Measurements from ENCODE around the gene OR4K15. TPM values are rescaled to one million over a fixed set of nuclear protein-coding genes. Genes with fewer than 3 reads are reported as not detected.
A peak's percentile ranks its signal among the peaks of the same experiment; 100 is the strongest.
"Not testable (repeated sequence)": the region's sequence is repeated elsewhere in the genome, so short reads cannot be mapped to it uniquely, and the experiment has no call there.

OR4K15 gene
- not detected in 2 replicates for total RNA-seq

- H3K4me3 Mint-ChIP-seq, result peak within 1 kb of the TSS; percentile 27
These were observed at the start of gene OR4K15 for GRCh38 chr14:19975291-19975690. TSS of gene OR4K15 (plus strand) at chr14:19975591. CDS start at chr14:19975591, 0 bp downstream.

GRCh38 chr14:19930617-19931016 is 44.8 kb upstream of the OR4K15 start, which contains the start of gene OR4K1:
TSS of gene OR4K1 (plus strand) at chr14:19930917. CDS start at chr14:19935667, 4,750 bp downstream.
- Mint-ChIP-seq H3K36me3 (ENCODE audit: low read depth) (no peaks in the 10 kb centered on the region), H3K4me1 (no peaks in the 10 kb centered on the region)

More at GRCh38 chr14:19975291-19975690, at the start of gene OR4K15:
- Mint-ChIP-seq H3K36me3 (ENCODE audit: low read depth) (no peaks in the 10 kb centered on the region), H3K27me3 (no peaks in the 10 kb centered on the region), H3K9me3 (no peaks in the 10 kb centered on the region), H3K27ac (no peak within 1 kb of the TSS), H3K4me1 (peaks cover 12% of the 10 kb centered on the region)
- intact Hi-C loops (cut with micrococcal nuclease), result no loop called here
- no peak for DNase-seq

GRCh38 chr14:19941668-19942067 is 33.7 kb upstream of the OR4K15 start:
- H3K9me3 Mint-ChIP-seq, result no peaks in the 10 kb centered on the region
- no peak overlapping the region for H3K27ac Mint-ChIP-seq
- H3K4me1 Mint-ChIP-seq, result no peaks in the 10 kb centered on the region
- DNase-seq, result no peak
- H3K4me3 Mint-ChIP-seq, result no peak overlapping the region
- H3K36me3 Mint-ChIP-seq (ENCODE audit: low read depth), result no peaks in the 10 kb centered on the region
- no peaks in the 10 kb centered on the region for H3K27me3 Mint-ChIP-seq
- intact Hi-C loops (cut with micrococcal nuclease), result no loop called here

More at GRCh38 chr14:19930617-19931016, 44.8 kb upstream of the OR4K15 start, which contains the start of gene OR4K1:
- intact Hi-C loops (cut with micrococcal nuclease), result no loop called here
- DNase-seq, result no peak
- Mint-ChIP-seq H3K27ac (no peak within 1 kb of the TSS), H3K9me3 (no peaks in the 10 kb centered on the region), H3K27me3 (no peaks in the 10 kb centered on the region), H3K4me3 (no peak within 1 kb of the TSS)

GRCh38 chr14:19947413-19948090 is 27.8 kb upstream of the OR4K15 start:
- DNase-seq, result no peak
- H3K4me3 Mint-ChIP-seq, result no peak overlapping the region
- H3K27me3 Mint-ChIP-seq, result no peaks in the 10 kb centered on the region
- no peaks in the 10 kb centered on the region for H3K36me3 Mint-ChIP-seq (ENCODE audit: low read depth)
- H3K27ac Mint-ChIP-seq, result no peak overlapping the region
- H3K4me1 Mint-ChIP-seq, result no peaks in the 10 kb centered on the region
- H3K9me3 Mint-ChIP-seq, result no peaks in the 10 kb centered on the region
- intact Hi-C loops (cut with micrococcal nuclease), result no loop called here

GRCh38 chr14:19949218-19949617 is 26.2 kb upstream of the OR4K15 start:
- Mint-ChIP-seq H3K4me3 (no peak overlapping the region), H3K27ac (no peak overlapping the region), H3K36me3 (ENCODE audit: low read depth) (no peaks in the 10 kb centered on the region), H3K9me3 (no peaks in the 10 kb centered on the region), H3K27me3 (no peaks in the 10 kb centered on the region), H3K4me1 (no peaks in the 10 kb centered on the region)
- intact Hi-C loops (cut with micrococcal nuclease), result no loop called here
- DNase-seq, result no peak

GRCh38 chr14:19969735-19970134 is 5.7 kb upstream of the OR4K15 start:
- H3K4me1 Mint-ChIP-seq; H3K4me3 Mint-ChIP-seq; H3K9me3 Mint-ChIP-seq; H3K36me3 Mint-ChIP-seq (ENCODE audit: low read depth); H3K27ac Mint-ChIP-seq; intact Hi-C loops (cut with micrococcal nuclease); DNase-seq; H3K27me3 Mint-ChIP-seq: not testable (repeated sequence)

GRCh38 chr14:19974844-19975243 is 547 bp upstream of the OR4K15 start:
- Mint-ChIP-seq H3K4me1 (peaks cover 12% of the 10 kb centered on the region), H3K9me3 (no peaks in the 10 kb centered on the region)
- DNase-seq, result peak; percentile 77

GRCh38 chr14:19993438-19993837 is 18.0 kb downstream of the OR4K15 start:
- Mint-ChIP-seq H3K9me3 (peaks cover 11% of the 10 kb centered on the region), H3K27me3 (no peaks in the 10 kb centered on the region), H3K27ac (no peak overlapping the region), H3K4me1 (no peaks in the 10 kb centered on the region), H3K4me3 (no peak overlapping the region), H3K36me3 (ENCODE audit: low read depth) (no peaks in the 10 kb centered on the region)
- DNase-seq, result no peak
- intact Hi-C loops (cut with micrococcal nuclease), result no loop called here

More at GRCh38 chr14:19974844-19975243, 547 bp upstream of the OR4K15 start:
- no peak overlapping the region for H3K27ac Mint-ChIP-seq
- H3K4me3 Mint-ChIP-seq, result no peak overlapping the region
- H3K36me3 Mint-ChIP-seq (ENCODE audit: low read depth), result no peaks in the 10 kb centered on the region
- intact Hi-C loops (cut with micrococcal nuclease), result no loop called here
- H3K27me3 Mint-ChIP-seq, result no peaks in the 10 kb centered on the region

GRCh38 chr14:20001863-20002262 is 26.5 kb downstream of the OR4K15 start, which contains the start of gene OR4Q2:
TSS of gene OR4Q2 (plus strand) at chr14:20002163.
- Mint-ChIP-seq H3K4me1 (no peaks in the 10 kb centered on the region), H3K27ac (no peak within 1 kb of the TSS)

GRCh38 chr14:20002319-20002718 is 26.9 kb downstream of the OR4K15 start:
- H3K36me3 Mint-ChIP-seq (ENCODE audit: low read depth), result no peaks in the 10 kb centered on the region
- intact Hi-C loops (cut with micrococcal nuclease), result no loop called here
- no peaks in the 10 kb centered on the region for H3K4me1 Mint-ChIP-seq
- H3K9me3 Mint-ChIP-seq, result no peaks in the 10 kb centered on the region
- no peaks in the 10 kb centered on the region for H3K27me3 Mint-ChIP-seq
- DNase-seq, result no peak
- no peak overlapping the region for H3K4me3 Mint-ChIP-seq
- H3K27ac Mint-ChIP-seq, result no peak overlapping the region

More at GRCh38 chr14:20001863-20002262, 26.5 kb downstream of the OR4K15 start, which contains the start of gene OR4Q2:
- H3K27me3 Mint-ChIP-seq, result no peaks in the 10 kb centered on the region
- no peak for DNase-seq
- no peak within 1 kb of the TSS for H3K4me3 Mint-ChIP-seq
- intact Hi-C loops (cut with micrococcal nuclease), result no loop called here
- no peaks in the 10 kb centered on the region for H3K36me3 Mint-ChIP-seq (ENCODE audit: low read depth)
- H3K9me3 Mint-ChIP-seq, result no peaks in the 10 kb centered on the region

- no peak for DNase-seq
- Mint-ChIP-seq H3K9me3 (no peaks in the 10 kb centered on the region), H3K27ac (no peak overlapping the region), H3K4me3 (no peak overlapping the region), H3K36me3 (ENCODE audit: low read depth) (no peaks in the 10 kb centered on the region), H3K27me3 (no peaks in the 10 kb centered on the region), H3K4me1 (no peaks in the 10 kb centered on the region)
- intact Hi-C loops (cut with micrococcal nuclease), result no loop called here
These were observed 32.8 kb downstream of the OR4K15 start for GRCh38 chr14:20008156-20008555.

GRCh38 chr14:20019257-20019865 is 44.0 kb downstream of the OR4K15 start, which contains the start of gene OR4K14:
TSS of gene OR4K14 (minus strand) at chr14:20019307. CDS start at chr14:20015193, 4,114 bp downstream.
- H3K9me3 Mint-ChIP-seq, result peaks cover under 1% of the 10 kb centered on the region

More at GRCh38 chr14:20019257-20019865, 44.0 kb downstream of the OR4K15 start, which contains the start of gene OR4K14:
- Mint-ChIP-seq H3K4me1 (no peaks in the 10 kb centered on the region), H3K36me3 (ENCODE audit: low read depth) (no peaks in the 10 kb centered on the region), H3K27me3 (no peaks in the 10 kb centered on the region), H3K4me3 (no peak within 1 kb of the TSS), H3K27ac (no peak within 1 kb of the TSS)
- intact Hi-C loops (cut with micrococcal nuclease), result no loop called here
- no peak for DNase-seq
